PFSK-1 (cell line): ENCODE measurements around the gene AIG1.

ENCODE experiments used
- POLR2AphosphoS5 ChIP-seq: IDR thresholded peaks from 2 replicates; pipeline ENCODE4 v1.6.1; 2012; ENCODE audit warnings: low read depth, mild to moderate bottlenecking, control low read depth, low read length, moderate library complexity
- SIN3A ChIP-seq: IDR thresholded peaks from 2 replicates; pipeline ENCODE4 v1.6.1; 2012; ENCODE audit warnings: mild to moderate bottlenecking, low read length, moderate library complexity, borderline replicate concordance; ENCODE audit not compliant: insufficient read depth
- TAF1 ChIP-seq: IDR thresholded peaks from 2 replicates; pipeline ENCODE4 v1.6.1; 2012; ENCODE audit warnings: low read length, control low read depth, borderline replicate concordance; ENCODE audit not compliant: insufficient read depth
- TF ChIP-seq, protein P1 (sequence below), 2 experiments: IDR thresholded peaks; 2 replicates each; pipeline versions ENCODE4 v1.6.1 to v1.8.0; 2011 to 2012; ENCODE audit warnings: low read depth in 2 of 2, low read length in 2 of 2, control low read depth in 1 of 2, inconsistent platforms in 1 of 2, mild to moderate bottlenecking in 1 of 2, moderate library complexity in 1 of 2; ENCODE audit not compliant: insufficient read depth in 1 of 2

DNA sequence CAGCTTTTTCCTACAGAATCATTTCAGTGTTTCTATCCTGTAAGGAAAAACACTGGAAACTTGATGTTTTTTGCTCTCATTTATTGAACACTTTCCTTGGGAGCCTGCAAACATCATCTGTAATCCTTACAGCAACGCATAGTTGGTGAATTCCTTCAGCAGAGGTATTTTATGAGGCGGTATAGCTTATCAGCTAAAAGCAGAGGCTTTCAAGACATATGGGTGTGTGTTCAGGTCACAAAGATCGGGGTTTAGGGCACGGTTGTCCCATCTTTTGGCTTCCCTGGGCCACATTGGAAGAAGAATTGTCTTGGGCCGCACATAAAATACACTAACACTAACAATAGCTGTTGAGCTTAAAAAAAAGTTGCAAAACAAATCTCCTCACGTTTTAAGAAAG lies 185.0 kb downstream of the AIG1 start:
- TF ChIP-seq TAF1 (no peak), SIN3A (no peak), POLR2AphosphoS5 (no peak)
- TF ChIP-seq, protein P1, sequence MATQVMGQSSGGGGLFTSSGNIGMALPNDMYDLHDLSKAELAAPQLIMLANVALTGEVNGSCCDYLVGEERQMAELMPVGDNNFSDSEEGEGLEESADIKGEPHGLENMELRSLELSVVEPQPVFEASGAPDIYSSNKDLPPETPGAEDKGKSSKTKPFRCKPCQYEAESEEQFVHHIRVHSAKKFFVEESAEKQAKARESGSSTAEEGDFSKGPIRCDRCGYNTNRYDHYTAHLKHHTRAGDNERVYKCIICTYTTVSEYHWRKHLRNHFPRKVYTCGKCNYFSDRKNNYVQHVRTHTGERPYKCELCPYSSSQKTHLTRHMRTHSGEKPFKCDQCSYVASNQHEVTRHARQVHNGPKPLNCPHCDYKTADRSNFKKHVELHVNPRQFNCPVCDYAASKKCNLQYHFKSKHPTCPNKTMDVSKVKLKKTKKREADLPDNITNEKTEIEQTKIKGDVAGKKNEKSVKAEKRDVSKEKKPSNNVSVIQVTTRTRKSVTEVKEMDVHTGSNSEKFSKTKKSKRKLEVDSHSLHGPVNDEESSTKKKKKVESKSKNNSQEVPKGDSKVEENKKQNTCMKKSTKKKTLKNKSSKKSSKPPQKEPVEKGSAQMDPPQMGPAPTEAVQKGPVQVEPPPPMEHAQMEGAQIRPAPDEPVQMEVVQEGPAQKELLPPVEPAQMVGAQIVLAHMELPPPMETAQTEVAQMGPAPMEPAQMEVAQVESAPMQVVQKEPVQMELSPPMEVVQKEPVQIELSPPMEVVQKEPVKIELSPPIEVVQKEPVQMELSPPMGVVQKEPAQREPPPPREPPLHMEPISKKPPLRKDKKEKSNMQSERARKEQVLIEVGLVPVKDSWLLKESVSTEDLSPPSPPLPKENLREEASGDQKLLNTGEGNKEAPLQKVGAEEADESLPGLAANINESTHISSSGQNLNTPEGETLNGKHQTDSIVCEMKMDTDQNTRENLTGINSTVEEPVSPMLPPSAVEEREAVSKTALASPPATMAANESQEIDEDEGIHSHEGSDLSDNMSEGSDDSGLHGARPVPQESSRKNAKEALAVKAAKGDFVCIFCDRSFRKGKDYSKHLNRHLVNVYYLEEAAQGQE (IDR thresholded peaks at IDR 0.05; ENCODE audit: insufficient read depth in 1 of 2, low read depth in 2 of 2, low read length in 2 of 2) = no peak
